ENCODE measurements around the gene TSPAN32.
A peak's percentile ranks its signal among the peaks of the same experiment; 100 is the strongest.

TSPAN32 gene

DNA sequence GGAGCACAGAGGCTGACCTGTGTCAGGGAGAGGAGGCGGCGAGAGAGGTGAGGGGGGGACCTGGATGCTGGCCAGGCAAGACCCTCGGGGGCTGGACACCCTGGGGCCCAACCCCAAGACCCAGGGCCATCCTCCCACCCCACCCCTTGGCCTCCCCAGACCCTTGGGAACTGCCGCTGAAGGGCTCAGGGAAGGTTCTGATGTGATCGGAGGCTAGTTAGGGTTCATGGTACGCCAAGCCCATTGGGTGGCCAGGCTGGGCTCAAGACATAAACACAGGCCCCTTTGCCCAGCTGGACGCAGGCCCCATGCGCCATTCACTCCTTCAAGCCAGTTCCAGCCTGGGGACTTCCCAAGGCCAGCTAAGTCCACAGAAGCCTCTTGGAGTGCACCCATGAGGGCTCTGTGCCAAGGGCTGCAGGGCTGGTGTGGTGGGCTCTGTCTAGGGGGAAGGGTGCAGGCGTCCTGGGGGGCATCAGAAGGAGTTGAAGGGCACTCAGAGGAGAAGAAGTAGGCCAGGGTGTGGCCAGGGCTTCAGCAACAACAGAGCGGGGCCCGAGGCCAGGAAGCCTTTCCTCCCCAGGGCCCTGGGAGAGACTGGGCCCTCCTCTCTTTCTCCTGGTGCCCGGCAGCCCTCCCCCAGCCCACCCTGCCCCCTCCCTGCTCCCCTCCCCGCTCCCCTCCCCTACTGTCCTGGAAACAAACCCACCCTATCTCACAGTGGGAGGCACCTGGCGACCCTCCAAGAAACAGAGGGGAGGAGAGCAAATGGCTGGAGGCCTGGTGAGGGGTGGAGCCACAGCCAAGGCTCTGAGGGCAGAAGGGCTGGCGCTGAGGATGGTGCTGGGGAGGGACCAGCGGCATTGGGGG is 12.9 kb downstream of the TSPAN32 start:
- Histone ChIP-seq H3K27me3 (ENCODE audit: insufficient read depth, poor library complexity, severe bottlenecking) (no peaks in the 10 kb centered on the region), H3K4me3 (replicated peaks; ENCODE audit: insufficient read depth, low read length) (no peak overlapping the region), H3K27ac (replicated peaks) (no peak overlapping the region)
- TF ChIP-seq, protein P1, sequence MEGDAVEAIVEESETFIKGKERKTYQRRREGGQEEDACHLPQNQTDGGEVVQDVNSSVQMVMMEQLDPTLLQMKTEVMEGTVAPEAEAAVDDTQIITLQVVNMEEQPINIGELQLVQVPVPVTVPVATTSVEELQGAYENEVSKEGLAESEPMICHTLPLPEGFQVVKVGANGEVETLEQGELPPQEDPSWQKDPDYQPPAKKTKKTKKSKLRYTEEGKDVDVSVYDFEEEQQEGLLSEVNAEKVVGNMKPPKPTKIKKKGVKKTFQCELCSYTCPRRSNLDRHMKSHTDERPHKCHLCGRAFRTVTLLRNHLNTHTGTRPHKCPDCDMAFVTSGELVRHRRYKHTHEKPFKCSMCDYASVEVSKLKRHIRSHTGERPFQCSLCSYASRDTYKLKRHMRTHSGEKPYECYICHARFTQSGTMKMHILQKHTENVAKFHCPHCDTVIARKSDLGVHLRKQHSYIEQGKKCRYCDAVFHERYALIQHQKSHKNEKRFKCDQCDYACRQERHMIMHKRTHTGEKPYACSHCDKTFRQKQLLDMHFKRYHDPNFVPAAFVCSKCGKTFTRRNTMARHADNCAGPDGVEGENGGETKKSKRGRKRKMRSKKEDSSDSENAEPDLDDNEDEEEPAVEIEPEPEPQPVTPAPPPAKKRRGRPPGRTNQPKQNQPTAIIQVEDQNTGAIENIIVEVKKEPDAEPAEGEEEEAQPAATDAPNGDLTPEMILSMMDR (IDR thresholded peaks at IDR 0.05; ENCODE audit: insufficient read depth, low read length) = no peak
- TF ChIP-seq SPI1 (IDR thresholded peaks at IDR 0.05; ENCODE audit: borderline replicate concordance, low read depth) (no peak), POLR2AphosphoS5 (IDR thresholded peaks at IDR 0.05; ENCODE audit: low read depth) (0 out of 2 replicates have a peak, but pooled peaks have one; percentile 73)
- TF ChIP-seq, protein P2, sequence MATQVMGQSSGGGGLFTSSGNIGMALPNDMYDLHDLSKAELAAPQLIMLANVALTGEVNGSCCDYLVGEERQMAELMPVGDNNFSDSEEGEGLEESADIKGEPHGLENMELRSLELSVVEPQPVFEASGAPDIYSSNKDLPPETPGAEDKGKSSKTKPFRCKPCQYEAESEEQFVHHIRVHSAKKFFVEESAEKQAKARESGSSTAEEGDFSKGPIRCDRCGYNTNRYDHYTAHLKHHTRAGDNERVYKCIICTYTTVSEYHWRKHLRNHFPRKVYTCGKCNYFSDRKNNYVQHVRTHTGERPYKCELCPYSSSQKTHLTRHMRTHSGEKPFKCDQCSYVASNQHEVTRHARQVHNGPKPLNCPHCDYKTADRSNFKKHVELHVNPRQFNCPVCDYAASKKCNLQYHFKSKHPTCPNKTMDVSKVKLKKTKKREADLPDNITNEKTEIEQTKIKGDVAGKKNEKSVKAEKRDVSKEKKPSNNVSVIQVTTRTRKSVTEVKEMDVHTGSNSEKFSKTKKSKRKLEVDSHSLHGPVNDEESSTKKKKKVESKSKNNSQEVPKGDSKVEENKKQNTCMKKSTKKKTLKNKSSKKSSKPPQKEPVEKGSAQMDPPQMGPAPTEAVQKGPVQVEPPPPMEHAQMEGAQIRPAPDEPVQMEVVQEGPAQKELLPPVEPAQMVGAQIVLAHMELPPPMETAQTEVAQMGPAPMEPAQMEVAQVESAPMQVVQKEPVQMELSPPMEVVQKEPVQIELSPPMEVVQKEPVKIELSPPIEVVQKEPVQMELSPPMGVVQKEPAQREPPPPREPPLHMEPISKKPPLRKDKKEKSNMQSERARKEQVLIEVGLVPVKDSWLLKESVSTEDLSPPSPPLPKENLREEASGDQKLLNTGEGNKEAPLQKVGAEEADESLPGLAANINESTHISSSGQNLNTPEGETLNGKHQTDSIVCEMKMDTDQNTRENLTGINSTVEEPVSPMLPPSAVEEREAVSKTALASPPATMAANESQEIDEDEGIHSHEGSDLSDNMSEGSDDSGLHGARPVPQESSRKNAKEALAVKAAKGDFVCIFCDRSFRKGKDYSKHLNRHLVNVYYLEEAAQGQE (IDR thresholded peaks at IDR 0.05; ENCODE audit: insufficient replicate concordance, low read depth) = no peak
- DNase-seq (ENCODE audit: low read depth in 1 of 2, low spot score in 1 of 2) = no peak

DNA sequence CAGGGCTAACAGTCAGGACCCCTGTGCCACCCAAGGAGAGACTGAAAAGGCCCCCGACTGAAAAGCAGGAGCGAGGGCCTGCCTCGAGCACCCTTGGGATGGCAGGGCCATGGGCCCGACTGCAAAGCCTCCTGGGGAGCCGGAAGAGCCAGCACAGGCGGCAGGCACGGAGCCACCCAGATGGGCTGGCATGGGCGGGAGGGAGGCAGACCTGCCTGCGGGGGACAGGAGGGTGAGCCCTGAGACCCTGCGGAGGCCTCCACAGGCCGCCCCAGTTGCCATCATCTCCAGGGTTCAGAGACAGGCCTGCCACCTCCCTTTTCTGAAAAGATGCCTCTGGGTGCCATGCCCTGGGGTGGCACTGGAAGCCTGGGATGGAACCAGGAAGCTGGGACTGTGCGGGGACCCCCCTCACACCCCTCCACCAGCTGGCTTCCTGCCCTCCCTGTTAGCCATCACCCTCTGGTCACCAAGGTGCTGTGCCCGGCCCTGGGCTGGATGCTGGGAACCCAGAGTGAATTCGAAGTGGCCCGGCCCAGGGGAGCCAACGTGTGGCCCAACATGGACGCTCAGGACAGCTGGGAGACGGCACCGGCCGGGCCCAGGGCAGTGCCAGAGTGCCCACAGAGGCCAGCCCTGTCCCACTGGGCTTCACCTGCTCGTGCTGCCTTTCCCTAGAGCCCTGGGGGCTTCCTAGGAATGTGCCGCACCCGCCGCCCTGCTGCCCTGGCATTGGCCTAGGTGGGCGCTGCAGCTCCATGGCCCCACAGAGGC is 13.8 kb downstream of the TSPAN32 start:
- Histone ChIP-seq H3K27me3 (ENCODE audit: insufficient read depth, poor library complexity, severe bottlenecking) (no peaks in the 10 kb centered on the region), H3K27ac (replicated peaks) (no peak overlapping the region), H3K4me3 (replicated peaks; ENCODE audit: insufficient read depth, low read length) (no peak overlapping the region)
- TF ChIP-seq GABPA (IDR thresholded peaks at IDR 0.05; ENCODE audit: low read depth) (no peak), POLR2AphosphoS5 (IDR thresholded peaks at IDR 0.05; ENCODE audit: low read depth) (no peak; the same call in 1 of the 2 replicates), SPI1 (IDR thresholded peaks at IDR 0.05; ENCODE audit: borderline replicate concordance, low read depth) (no peak)
- TF ChIP-seq, protein P1 (IDR thresholded peaks at IDR 0.05; ENCODE audit: insufficient read depth, low read length) = no peak
- TF ChIP-seq, protein P2 (IDR thresholded peaks at IDR 0.05; ENCODE audit: insufficient replicate concordance, low read depth) = no peak
- no peak for DNase-seq (ENCODE audit: low read depth in 1 of 2, low spot score in 1 of 2)

DNA sequence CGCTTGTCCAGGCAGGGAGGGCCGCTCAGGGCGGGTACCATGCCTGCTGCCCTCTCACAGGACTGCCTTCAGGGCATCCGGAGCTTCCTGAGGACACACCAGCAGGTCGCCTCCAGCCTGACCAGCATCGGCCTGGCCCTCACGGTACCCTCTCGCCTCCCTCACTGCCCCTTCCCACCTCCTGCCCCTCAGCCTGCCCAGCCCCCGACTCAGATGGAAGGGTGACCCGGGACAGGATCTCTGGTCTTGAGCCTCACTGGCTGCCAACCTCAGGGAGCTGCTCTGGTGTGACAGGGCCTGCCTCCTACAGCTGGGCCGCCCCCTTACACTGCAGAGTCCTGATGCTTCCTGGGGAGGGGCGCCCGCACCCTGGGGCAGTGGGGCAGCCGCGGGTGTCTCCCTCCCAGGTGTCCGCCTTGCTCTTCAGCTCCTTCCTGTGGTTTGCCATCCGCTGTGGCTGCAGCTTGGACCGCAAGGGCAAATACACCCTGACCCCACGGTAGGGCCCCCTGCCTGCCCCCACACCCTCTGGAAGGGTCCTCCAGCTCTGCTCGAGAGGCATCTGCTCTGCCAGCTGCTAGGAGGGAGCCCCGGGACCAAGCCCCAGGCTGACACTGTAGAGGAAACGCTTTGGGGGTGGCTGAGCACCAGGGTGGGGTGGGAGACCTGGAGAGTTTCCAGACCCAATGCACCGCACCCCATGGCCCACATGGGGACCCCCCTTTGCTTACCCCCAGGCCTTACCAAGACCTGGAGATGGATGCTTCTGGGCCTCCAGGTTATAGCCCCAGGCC is 14.6 kb downstream of the TSPAN32 start:
- Histone ChIP-seq H3K27me3 (ENCODE audit: insufficient read depth, poor library complexity, severe bottlenecking) (peaks cover 1% of the 10 kb centered on the region), H3K27ac (replicated peaks) (no peak overlapping the region), H3K4me3 (replicated peaks; ENCODE audit: insufficient read depth, low read length) (no peak overlapping the region)
- DNase-seq (ENCODE audit: low read depth in 1 of 2, low spot score in 1 of 2) = no peak
- TF ChIP-seq, protein P1 (IDR thresholded peaks at IDR 0.05; ENCODE audit: insufficient read depth, low read length) = no peak
- TF ChIP-seq POLR2AphosphoS5 (IDR thresholded peaks at IDR 0.05; ENCODE audit: low read depth) (peak; percentile 42; the same call in 1 of the 2 replicates), SPI1 (IDR thresholded peaks at IDR 0.05; ENCODE audit: borderline replicate concordance, low read depth) (no peak)
